Stomach (tissue), 4 donors: ENCODE data around the gene GFPT2.

Experiments used
- EP300 ChIP-seq: sonication (generic); formaldehyde crosslinking; IDR thresholded peaks from one replicate; pipeline ENCODE4 v1.6.1; 2017; ENCODE audit warnings: antibody characterized with exemption
- TF ChIP-seq, protein P1 (sequence below), 7 experiments: fragments of 450-650 bp in 4 of 7; fragments of 200-600 bp in 3 of 7; sonication (generic) in 3 of 7; IDR thresholded peaks; one replicate each; pipeline ENCODE4 v1.5.1; 2016 to 2019; ENCODE audit warnings: antibody characterized with exemption in 7 of 7, control low read depth in 2 of 7, mild to moderate bottlenecking in 1 of 7

GRCh38 chr5:180387798-180388197 is 34.7 kb upstream of the GFPT2 start:
- no peak for TF ChIP-seq EP300
- TF ChIP-seq, protein P1, sequence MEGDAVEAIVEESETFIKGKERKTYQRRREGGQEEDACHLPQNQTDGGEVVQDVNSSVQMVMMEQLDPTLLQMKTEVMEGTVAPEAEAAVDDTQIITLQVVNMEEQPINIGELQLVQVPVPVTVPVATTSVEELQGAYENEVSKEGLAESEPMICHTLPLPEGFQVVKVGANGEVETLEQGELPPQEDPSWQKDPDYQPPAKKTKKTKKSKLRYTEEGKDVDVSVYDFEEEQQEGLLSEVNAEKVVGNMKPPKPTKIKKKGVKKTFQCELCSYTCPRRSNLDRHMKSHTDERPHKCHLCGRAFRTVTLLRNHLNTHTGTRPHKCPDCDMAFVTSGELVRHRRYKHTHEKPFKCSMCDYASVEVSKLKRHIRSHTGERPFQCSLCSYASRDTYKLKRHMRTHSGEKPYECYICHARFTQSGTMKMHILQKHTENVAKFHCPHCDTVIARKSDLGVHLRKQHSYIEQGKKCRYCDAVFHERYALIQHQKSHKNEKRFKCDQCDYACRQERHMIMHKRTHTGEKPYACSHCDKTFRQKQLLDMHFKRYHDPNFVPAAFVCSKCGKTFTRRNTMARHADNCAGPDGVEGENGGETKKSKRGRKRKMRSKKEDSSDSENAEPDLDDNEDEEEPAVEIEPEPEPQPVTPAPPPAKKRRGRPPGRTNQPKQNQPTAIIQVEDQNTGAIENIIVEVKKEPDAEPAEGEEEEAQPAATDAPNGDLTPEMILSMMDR (IDR thresholded peaks at IDR 0.05) = no peak
